Measurements from ENCODE around the gene CENPC. TPM values are rescaled to one million over a fixed set of nuclear protein-coding genes. Genes with fewer than 3 reads are reported as not detected.
"Not testable (repeated sequence)": the region's sequence is repeated elsewhere in the genome, so short reads cannot be mapped to it uniquely, and the experiment has no call there.

The CENPC gene
- total RNA-seq, 1 donor from 2014 or later: 34.9 TPM

DNA sequence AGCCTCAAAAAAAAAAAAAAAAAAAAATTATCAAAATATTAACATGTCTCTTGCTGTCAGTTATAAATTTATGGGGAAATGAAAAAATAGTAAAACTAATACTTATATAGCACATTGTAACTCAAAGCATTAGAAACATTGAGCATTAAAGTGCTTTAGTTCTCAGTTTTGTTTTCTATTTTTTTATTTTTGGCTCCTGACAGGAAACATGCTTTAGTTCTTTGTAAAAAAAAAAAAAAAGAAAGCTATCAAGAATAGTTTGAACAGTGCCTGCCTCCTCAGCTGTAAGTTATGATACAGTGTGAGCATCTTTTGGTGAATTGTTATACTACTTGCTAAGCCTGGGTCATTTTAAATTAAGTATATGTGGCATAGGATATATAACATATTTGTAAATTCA, 5.1 kb upstream of the CENPC start:
- DNase-seq: no peak

DNA sequence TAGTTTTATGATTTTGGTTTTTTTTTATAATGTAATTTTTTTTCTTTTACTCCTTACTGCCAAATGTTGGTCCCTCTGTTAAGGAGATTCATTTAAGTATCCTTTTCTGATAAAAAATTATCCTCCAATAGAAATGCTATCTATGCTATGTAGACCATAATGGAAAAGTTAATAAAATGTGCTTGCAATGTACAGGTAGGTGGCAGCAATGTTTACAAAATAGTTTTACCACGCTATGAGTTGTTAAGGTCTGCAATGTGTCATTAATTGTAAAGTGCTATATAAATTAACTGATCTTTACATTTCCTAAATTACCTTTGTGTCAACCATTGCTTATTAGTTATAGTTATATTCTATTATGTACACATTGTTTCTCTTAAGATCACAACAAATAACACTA, 3.8 kb upstream of the CENPC start:
- no peak for DNase-seq

- no peak for DNase-seq
Measured at GRCh38 chr4:67546971-67547370, 1.7 kb upstream of the CENPC start.

DNA sequence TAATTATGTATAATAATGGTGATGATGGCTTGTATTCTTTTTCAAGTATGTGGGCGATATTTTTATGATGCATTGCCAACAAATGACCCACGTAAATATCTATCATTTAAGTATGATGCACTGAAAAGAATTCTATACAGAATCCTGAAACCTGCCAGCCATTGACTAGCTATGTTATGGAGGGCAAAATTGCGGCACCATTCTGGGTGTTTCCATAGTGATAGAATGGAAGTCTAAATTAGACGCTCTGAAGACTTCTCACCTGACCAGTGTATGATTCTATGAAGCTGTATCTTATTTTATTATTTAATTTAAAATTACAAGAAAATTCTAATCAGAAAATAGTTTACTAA, 677 bp upstream of the CENPC start:
- no peak for DNase-seq

DNA sequence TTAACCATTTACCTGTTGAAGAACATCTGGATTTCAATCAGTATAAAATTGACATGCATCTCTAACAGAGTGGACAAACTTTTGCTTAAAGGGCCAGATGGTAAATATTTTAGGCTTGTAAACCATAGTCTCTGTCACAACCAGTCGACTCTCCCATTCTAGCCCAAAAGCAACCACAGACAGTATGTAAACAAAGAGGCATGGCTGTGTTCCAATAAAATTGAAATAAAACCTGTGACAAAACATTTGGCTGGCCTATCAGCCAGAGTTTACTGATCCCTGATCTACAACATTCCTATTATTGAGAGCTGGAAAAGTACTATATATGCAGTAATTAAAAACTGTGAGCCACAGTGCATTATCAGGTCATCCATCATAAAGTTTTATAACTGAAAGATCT, 3.2 kb downstream of the CENPC start:
- DNase-seq: no peak

DNA sequence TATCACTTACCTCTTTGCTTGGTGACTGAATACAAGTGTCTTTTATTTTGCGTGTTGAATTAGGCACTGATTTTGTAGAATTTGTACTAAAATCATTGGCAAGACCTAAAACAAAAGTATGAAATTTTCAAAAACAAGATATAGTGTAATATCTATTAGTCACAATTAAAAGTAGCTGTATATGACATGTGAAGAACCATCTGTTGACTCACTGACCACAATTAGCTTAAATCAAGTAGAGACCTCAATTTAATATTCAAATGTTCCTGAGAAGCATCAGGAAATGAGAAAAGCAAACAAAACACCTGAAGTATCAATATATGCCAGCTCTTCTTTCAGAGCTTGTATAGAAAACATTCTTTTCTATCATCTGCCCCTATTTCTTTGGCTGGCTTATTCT, 5.5 kb downstream of the CENPC start:
- DNase-seq: no peak

DNA sequence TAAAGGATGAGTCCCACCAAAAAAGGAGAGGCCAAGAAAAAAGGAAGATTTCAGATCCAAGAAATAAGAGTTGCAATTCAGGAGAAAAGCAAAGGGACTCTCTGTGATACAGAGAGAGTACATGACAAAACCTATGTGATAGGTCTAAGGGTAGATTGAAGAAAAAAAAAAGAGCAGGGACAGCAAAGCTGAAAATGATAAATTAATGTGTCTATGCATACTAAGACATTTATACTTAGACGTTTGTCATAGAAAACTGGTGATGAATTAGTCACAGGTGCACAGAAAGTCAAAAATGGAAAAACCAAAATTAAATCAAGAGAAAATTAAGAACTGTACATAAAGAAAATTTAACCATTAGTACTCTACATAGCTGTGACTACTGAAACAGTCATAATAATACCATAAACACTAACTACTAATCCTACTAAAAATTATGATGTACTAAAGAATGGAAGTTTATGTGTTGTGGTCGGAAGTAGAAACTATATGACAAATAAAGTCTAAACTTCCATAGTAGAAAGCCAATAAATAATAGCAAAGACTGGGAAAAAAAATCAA, 9.9 kb downstream of the CENPC start:
- no peak for DNase-seq

GRCh38 chr4:67533112-67533511, 12.2 kb downstream of the CENPC start:
- DNase-seq: no peak

GRCh38 chr4:67532397-67532796, 12.9 kb downstream of the CENPC start:
- DNase-seq: not testable (repeated sequence)

GRCh38 chr4:67531379-67531962, 13.8 kb downstream of the CENPC start:
- no peak for DNase-seq

DNA sequence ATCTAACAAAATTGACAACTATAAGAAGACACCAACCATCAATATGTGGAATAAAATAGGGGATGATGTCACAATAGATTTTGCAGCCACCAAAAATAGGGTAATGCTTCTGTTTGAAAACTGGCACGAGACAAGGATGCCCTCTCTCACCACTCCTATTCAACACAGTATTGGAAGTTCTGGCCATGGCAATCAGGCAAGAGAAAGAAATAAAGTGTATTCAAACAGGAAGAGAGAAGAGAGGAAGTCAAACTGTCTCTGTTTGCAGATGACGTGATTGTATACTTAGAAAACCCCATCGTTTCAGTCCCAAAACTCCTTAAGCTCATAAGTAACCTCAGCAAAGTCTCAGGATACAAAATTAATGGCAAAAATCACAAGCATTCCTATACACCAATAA, 21.2 kb downstream of the CENPC start:
- DNase-seq: not testable (repeated sequence)

DNA sequence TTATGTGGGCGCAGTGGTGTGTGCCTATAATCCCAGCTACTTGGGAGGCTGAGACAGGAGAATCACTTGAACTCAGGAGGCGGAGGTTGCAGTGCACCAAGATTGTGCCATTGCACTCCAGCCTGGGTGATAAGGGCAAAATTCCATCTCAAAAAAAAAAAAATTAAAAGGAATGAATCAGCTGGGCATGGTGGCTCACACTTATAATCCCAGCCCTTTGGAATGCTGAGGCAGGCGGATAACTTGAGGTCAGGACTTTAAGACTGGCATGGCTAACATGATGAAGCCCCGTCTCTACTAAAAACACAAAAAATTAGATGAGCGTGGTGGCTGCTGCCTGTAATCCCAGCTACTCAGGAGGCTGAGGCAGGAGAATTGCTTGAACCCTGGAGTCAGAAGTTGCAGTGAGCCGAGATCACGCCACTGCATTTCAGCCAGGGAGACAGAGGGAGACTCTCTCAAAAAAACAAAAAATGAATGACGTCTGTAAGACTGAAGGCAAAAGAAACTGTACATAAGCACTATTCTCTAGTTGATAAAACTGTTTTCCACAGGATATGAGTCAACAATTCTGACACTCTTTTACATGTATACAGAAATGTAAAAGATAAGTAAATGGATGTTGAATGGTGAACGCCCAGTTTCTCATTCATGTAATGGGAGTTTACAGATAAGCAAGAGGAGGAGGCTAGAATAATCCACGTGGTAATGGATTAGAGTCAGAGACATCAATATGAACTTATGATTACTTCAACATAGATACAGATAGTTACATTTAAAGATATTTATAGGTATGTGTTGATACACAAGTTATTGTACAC, 22.2 kb downstream of the CENPC start:
- no peak for DNase-seq

GRCh38 chr4:67522230-67522629, 23.1 kb downstream of the CENPC start:
- DNase-seq: no peak

- no peak for DNase-seq
Measured at GRCh38 chr4:67521506-67521905, 23.8 kb downstream of the CENPC start.

GRCh38 chr4:67520141-67520540, 25.2 kb downstream of the CENPC start:
- DNase-seq: no peak

GRCh38 chr4:67512501-67512900, 32.8 kb downstream of the CENPC start:
- no peak for DNase-seq

- no peak for DNase-seq
Measured at GRCh38 chr4:67500373-67500772, 44.9 kb downstream of the CENPC start.

- DNase-seq: no peak
Measured at GRCh38 chr4:67499799-67500198, 45.5 kb downstream of the CENPC start.

DNA sequence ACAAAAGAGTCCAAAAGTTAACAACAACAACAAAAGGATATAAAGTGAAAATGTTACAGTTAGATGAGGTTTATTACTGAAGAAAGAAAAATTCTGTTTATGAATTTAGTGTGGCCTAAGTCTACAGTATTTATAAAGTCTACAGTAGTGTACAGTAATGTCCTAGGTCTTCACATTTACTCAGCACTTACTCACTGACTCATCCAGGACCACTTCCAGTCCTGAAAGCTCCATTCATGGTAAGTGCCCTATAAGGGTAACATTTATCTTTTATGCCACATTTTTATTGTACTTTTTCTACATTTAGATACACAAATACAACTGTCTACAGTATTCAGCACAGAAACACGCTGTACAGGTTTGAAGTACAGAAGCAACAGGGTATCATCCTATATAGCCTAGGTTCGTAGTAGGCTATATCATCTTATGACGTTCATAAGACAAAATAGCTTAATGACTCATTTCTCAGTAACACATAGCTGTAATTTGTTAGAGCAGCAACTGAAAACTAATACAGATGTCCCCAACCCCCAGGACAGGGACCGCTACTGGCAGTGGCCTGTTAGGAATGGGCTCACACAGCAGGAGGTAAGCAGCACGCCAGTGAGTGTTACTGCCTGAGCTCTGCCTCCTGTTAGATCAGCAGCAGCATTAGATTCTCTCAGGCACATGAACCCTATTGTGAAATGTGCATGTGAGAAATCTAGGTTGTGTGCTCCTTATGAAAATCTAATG, 61.3 kb downstream of the CENPC start:
- DNase-seq: no peak

DNA sequence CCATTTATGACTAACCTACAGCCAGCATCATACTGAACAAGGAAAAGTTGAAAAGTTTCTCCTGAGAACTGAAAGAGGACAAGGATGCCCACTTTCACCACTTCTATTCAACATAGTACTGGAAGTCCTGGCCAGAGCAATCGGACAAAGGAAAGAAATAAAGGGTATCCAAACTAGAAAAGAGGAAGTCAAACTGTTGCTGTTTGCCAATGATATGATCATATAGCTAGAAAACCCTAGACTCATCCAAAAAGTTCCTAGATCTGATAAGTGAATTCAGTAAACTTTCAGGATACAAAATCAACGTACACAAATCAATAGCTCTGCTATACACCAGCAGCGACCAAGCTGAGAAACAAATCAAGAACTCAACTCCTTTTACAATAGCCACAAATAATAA, 64.5 kb downstream of the CENPC start:
- no peak for DNase-seq

- no peak for DNase-seq
Measured at GRCh38 chr4:67475155-67475554, 70.1 kb downstream of the CENPC start.

DNA sequence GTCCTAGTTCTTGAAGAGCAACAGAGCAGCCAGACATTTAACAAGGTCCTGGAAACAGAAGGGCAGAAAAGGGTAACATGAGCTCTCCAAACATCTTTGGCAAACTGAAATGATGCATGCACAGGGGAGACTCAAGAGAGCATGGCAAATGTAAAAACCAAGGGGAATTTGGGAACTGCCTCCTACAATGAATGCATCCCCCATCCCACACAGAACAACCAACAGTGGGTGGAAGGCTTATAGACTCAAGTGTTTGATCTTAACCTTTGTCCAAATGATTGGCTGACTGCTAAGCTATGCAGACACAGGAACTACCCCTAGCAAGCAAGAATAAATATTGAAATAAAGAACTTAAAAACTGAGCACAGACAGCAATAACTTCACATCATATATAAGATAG, 74.4 kb downstream of the CENPC start:
- DNase-seq: no peak

DNA sequence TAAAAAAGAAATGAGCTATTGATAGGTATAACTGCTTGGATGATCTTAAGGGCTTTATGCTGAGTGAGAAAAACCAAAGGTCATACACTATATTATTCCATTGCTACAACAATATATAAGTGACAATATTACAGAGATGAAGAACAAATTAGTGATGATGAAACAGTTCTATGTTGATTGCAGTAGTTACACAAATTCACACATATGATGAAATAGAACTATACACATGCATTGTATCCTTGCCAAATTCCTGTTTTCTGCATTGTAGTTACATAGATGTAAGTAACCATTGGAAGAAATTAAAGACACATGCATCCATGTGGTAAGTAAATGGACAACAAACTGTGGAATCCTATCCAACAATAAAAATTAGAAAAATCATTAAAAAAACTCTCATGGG, 76.5 kb downstream of the CENPC start:
- DNase-seq: no peak

All from occipital lobe (tissue), 2 donors.